IMR-90 (cell line): ENCODE data around the gene PHACTR2.

Experiments
- FOS ChIP-seq: fragments of 150-350 bp; IDR thresholded peaks from 2 replicates; pipeline ENCODE4 v1.6.1; 2016; ENCODE audit warnings: low read depth, low read length
- POLR2A ChIP-seq: IDR thresholded peaks from 2 replicates; pipeline ENCODE4 v1.6.1; 2012; ENCODE audit warnings: mild to moderate bottlenecking, low read depth, low read length
- RCOR1 ChIP-seq: IDR thresholded peaks from 2 replicates; pipeline ENCODE4 v1.6.1; 2012; ENCODE audit warnings: mild to moderate bottlenecking, low read length, improper control_type of control experiment; ENCODE audit not compliant: insufficient replicate concordance

DNA sequence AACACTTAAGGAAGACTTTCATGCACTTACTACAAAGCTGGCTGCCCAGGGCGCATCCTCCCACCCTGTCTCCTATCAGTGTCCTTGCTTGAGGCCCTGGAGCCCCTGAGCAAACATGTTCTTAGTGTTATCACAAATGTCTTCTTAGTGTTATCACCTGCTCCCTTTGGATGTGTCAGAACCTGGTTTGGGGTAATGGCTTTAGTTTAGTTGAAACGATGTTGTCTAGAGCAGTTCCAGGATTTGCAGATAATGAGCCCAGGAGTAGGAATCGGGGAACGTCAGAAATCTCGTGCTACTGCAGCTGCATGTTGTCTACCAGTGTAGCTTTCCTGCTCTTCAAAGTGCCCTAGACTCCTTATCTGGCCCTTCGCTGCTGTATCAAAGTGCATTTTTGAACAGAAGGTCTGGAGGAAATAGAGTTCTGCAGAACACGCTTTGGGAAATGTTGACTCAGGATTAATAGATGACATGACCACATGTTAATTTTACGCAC is 69.6 kb downstream of the PHACTR2 start:
- no peak for TF ChIP-seq POLR2A
- TF ChIP-seq FOS: no peak
- TF ChIP-seq RCOR1: no peak
